GM19328 (cell line): ENCODE data around the gene KAT6B.
"Not testable (repeated sequence)": the region's sequence is repeated elsewhere in the genome, so short reads cannot be mapped to it uniquely, and the experiment has no call there.

Experiments used
- ATAC-seq: cut with Tn5 transposase; IDR thresholded peaks from one replicate; pipeline ENCODE4 v1.9.1; 2021; ENCODE audit warnings: mild to moderate bottlenecking, moderate library complexity; ENCODE audit not compliant: unreplicated experiment

KAT6B gene

GRCh38 chr10:74826142-74827044 lies at the start of gene KAT6B:
TSS of gene KAT6B (plus strand) at chr10:74826600. CDS start at chr10:74842858, 16,258 bp downstream.
- ATAC-seq, result peak; percentile 87

GRCh38 chr10:74778436-74779094 lies 47.8 kb upstream of the KAT6B start:
- ATAC-seq, result no peak

- ATAC-seq, result not testable (repeated sequence)
These were observed 44.5 kb upstream of the KAT6B start for GRCh38 chr10:74781870-74782269.

- ATAC-seq, result no peak
These were observed 41.9 kb upstream of the KAT6B start for GRCh38 chr10:74784462-74784861.

- no peak for ATAC-seq
These were observed 40.3 kb upstream of the KAT6B start for GRCh38 chr10:74786126-74786525.

- no peak for ATAC-seq
These were observed 38.9 kb upstream of the KAT6B start for GRCh38 chr10:74787457-74787856.

GRCh38 chr10:74791979-74792378 lies 34.4 kb upstream of the KAT6B start:
- ATAC-seq, result not testable (repeated sequence)

- no peak for ATAC-seq
These were observed 33.7 kb upstream of the KAT6B start for GRCh38 chr10:74792726-74793125.

GRCh38 chr10:74793240-74793639 lies 33.2 kb upstream of the KAT6B start:
- ATAC-seq, result not testable (repeated sequence)

- no peak for ATAC-seq
These were observed 31.9 kb upstream of the KAT6B start for GRCh38 chr10:74794531-74794930.

GRCh38 chr10:74797550-74797949 lies 28.9 kb upstream of the KAT6B start:
- no peak for ATAC-seq

- no peak for ATAC-seq
These were observed 26.6 kb upstream of the KAT6B start for GRCh38 chr10:74799721-74800221.

- no peak for ATAC-seq
These were observed 25.0 kb upstream of the KAT6B start for GRCh38 chr10:74801447-74801846.

- ATAC-seq, result no peak
These were observed 17.9 kb upstream of the KAT6B start for GRCh38 chr10:74808501-74808900.

GRCh38 chr10:74810087-74810486 lies 16.3 kb upstream of the KAT6B start:
- no peak for ATAC-seq

- no peak for ATAC-seq
These were observed 12.8 kb upstream of the KAT6B start for GRCh38 chr10:74813381-74814259.

- no peak for ATAC-seq
These were observed 11.6 kb upstream of the KAT6B start for GRCh38 chr10:74814797-74815196.

- no peak for ATAC-seq
These were observed 9.4 kb upstream of the KAT6B start for GRCh38 chr10:74816824-74817498.

GRCh38 chr10:74821501-74821900 lies 4.9 kb upstream of the KAT6B start:
- no peak for ATAC-seq

GRCh38 chr10:74822101-74822500 lies 4.3 kb upstream of the KAT6B start:
- no peak for ATAC-seq
